22Rv1 (cell line): Measurements from ENCODE around the gene OR3A3.
"Not testable (repeated sequence)": the region's sequence is repeated elsewhere in the genome, so short reads cannot be mapped to it uniquely, and the experiment has no call there.

Source experiments
- ZFX ChIP-seq: fragments of 450-650 bp; IDR thresholded peaks from 2 replicates; pipeline ENCODE4 v1.6.1; 2017; ENCODE audit warnings: antibody characterized with exemption, borderline replicate concordance
- TF ChIP-seq, protein P1 (sequence below): fragments of 450-650 bp; IDR thresholded peaks from 2 replicates; pipeline ENCODE4 v1.5.1; 2017; ENCODE audit warnings: mild to moderate bottlenecking

DNA sequence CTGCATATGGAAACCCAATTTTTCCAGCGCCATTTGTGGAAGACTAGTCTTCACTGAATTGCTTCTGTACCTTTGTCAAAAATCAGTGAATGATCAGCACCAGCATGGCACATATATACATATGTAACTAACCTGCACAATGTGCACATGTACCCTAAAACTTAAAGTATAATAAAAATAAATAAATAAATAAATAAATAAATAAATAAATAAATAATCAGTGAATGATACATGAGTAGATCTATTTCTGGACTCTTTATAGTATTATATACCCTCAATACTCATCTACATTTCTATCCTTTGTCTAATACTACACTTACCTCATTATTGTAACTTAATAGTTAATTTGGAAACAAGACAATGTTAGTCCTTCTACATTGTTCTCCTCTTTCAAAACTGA is 7.3 kb upstream of the OR3A3 start:
- TF ChIP-seq, protein P1, sequence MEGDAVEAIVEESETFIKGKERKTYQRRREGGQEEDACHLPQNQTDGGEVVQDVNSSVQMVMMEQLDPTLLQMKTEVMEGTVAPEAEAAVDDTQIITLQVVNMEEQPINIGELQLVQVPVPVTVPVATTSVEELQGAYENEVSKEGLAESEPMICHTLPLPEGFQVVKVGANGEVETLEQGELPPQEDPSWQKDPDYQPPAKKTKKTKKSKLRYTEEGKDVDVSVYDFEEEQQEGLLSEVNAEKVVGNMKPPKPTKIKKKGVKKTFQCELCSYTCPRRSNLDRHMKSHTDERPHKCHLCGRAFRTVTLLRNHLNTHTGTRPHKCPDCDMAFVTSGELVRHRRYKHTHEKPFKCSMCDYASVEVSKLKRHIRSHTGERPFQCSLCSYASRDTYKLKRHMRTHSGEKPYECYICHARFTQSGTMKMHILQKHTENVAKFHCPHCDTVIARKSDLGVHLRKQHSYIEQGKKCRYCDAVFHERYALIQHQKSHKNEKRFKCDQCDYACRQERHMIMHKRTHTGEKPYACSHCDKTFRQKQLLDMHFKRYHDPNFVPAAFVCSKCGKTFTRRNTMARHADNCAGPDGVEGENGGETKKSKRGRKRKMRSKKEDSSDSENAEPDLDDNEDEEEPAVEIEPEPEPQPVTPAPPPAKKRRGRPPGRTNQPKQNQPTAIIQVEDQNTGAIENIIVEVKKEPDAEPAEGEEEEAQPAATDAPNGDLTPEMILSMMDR: not testable (repeated sequence)
- not testable (repeated sequence) for TF ChIP-seq ZFX
